Epidermal melanocyte (primary cell): ENCODE results near the gene TCHP.
"Not testable (repeated sequence)": the region's sequence is repeated elsewhere in the genome, so short reads cannot be mapped to it uniquely, and the experiment has no call there.

Experiments
- DNase-seq: peaks from one replicate; pipeline ENCODE4 v3.0.0; 2011; ENCODE audit warnings: low spot score; ENCODE audit not compliant: insufficient read length

Gene TCHP

GRCh38 chr12:109910254-109910968, 10.3 kb downstream of the TCHP start:
- no peak for DNase-seq

DNA sequence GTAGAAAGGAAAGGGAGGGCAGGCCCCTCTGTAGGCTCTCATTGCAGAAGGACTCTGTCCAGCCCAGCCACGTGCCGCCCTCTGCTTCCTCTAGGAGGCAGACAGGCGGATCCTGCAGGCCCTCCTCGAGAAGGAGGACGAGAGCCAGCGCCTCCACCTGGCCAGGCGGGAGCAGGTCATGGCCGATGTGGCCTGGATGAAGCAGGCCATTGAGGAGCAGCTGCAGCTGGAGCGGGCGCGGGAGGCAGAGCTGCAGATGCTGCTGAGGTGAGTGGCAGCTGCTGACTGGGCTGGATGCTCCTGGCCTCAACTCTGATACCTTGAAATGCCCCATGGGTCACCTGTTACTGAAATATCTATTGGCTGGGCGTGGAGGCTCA, 10.9 kb downstream of the TCHP start:
- no peak for DNase-seq

GRCh38 chr12:109912855-109913321, 12.8 kb downstream of the TCHP start:
- DNase-seq, result no peak

- DNase-seq, result no peak
Measured at GRCh38 chr12:109914461-109914860, 14.4 kb downstream of the TCHP start.

DNA sequence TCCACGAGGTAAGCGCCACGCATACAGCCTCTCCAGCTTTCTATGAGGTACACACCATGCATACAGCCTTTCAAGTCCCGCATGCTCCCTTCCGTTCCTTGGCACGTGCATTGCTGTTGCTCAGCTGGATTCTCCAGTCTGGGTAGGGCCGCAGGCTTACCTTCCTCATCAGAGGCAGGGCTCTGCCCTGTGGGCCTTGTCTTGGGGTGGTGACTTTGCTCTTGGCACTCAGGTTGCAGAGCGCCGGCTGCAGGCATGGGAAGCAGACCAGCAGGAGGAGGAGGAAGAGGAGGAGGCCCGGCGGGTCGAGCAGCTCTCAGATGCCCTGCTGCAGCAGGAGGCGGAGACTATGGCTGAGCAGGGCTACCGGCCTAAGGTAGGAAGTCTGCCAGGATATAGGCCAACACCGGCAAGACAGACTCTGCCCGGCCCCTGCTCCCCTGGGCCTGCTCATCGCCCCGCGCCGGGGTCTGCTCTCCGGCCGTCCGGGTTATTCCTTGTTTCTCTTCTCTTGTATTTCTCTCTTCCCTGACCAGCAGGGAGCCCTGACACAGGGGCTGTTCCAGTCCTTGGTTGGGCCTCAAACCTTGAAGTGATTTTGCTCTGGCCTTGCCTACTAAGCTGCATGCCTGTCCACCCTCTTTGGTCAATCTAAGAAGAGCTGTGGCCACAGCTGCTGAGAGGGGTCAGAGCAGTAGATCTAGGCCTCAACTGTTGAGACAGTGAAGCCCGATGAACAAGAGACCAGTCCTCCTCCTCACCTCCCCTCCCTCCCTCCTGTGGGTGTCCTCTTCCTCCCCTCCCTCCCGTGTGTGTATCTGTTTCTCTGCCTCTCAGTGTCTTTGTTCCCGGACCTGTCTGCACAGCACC, 15.3 kb downstream of the TCHP start:
- no peak for DNase-seq

DNA sequence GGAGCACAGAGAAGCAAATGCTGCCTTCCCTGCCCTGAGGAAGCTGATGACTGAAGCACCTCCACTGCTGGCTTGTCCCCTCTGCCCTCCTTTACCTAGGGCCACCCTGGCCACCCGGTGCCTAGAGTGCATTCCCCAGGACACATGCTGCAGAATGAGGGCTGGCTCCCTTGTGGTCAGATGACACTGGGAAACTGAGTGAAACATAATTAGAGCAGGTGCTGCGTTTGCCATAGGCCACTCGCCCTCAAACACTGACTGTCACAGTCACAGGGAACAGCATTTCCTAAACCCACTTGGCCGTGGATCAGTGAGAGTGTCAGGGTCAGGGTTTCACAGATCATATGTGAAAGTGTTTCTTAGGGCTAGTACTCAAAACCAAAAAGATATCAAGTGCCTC, 16.0 kb downstream of the TCHP start:
- no peak for DNase-seq

DNA sequence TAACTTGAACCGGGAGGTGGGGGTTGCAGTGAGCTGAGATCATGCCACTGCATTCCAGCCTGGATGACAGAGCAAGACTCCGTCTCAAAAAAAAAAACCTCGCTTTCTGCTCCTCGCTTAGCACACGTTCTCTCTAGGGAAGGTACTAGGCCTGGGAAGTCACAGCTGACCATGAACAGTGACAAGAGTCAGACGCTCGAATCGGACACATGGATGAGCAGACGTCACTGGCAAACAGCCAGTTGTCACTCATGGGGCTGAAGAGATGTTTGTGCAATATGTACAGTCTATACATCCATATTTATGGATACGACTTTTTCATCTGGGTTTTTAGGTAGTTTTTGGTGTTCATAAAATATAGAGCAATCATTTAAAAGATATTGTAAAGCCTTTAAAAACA, 19.4 kb downstream of the TCHP start:
- DNase-seq, result no peak

GRCh38 chr12:109920261-109920780, 20.2 kb downstream of the TCHP start:
- DNase-seq, result no peak

- no peak for DNase-seq
Measured at GRCh38 chr12:109921982-109922381, 21.9 kb downstream of the TCHP start.

DNA sequence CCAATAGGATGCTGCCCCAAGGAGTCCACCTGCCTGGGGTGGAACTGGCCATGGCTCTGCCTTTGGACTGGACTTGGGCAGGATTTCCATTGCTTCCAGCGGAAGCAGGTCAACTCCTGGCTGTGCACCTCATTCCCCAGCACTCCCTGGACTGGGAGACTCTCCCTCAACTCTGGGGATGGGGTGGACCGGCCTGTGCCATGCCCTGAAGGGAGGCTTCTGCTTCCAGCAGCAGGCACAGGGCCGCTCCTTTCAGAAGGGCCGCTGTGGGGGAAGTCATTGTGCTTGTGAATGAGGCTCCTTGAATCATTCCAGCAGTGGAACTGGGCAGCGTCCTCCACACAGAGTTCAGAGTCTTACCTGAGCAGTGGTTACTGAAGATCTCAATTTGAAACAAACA, 23.0 kb downstream of the TCHP start:
- DNase-seq, result no peak

- no peak for DNase-seq
Measured at GRCh38 chr12:109923481-109924245, 23.6 kb downstream of the TCHP start.

DNA sequence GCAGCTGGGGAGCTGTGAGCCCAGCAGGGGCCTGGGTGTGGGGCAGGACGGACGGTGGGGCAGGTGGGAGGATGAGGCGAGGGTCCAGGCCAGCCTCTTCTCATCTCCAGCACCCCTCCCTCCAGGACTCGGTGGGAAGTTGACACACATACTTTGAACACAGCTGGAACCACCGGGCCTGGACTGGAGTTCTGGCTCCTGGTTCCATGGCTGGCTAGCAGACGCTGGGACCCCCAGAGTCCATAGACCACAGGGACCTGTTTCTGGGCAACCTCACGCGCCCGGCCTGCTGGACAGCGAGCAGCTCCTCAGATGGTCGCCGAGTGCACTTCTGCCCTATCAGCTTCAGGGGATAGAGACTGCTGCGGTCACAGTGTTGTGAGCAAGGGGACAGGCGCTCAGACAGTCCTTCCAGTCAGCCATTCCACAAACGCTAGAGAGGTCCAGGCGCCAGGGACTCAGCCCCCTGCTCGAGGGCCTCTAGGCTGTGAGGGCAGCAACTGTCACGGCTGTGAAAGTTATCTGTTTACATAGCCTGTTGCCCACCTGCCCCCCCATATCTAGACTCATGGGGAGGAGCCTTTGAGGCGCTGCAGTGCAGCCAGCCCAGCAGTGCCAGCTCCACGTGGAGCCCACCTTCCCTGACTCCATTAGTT, 25.2 kb downstream of the TCHP start:
- DNase-seq, result no peak

- no peak for DNase-seq
Measured at GRCh38 chr12:109926016-109926415, 25.9 kb downstream of the TCHP start.

GRCh38 chr12:109926488-109927210, 26.6 kb downstream of the TCHP start:
- DNase-seq, result no peak

- peak; percentile 44 for DNase-seq
Measured at GRCh38 chr12:109927622-109928021, 27.5 kb downstream of the TCHP start.

- no peak for DNase-seq
Measured at GRCh38 chr12:109928058-109928656, 28.1 kb downstream of the TCHP start.

DNA sequence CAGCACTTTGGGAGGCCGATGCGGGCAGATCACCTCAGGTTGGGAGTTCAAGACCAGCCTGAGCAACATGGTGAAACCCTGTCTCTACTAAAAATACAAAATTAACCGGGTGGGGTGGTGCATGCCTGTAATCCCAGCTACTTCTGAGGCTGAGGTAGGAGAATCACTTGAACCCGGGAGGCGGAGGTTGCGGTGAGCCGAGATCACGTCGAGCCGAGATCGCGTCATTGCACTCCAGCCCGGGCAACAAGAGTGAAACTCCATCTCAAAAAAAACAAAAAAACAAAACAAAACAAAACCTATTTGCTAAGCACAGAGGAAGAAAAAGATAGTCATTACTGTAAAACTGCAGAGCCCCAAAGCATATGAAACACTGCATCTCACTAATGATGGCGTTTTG, 29.3 kb downstream of the TCHP start:
- DNase-seq, result not testable (repeated sequence)

- DNase-seq, result no peak
Measured at GRCh38 chr12:109930028-109930800, 30.1 kb downstream of the TCHP start.

- no peak for DNase-seq
Measured at GRCh38 chr12:109931143-109931542, 31.1 kb downstream of the TCHP start.
